Measurements from ENCODE around the gene SDCBP2. TPM values are rescaled to one million over a fixed set of nuclear protein-coding genes. Genes with fewer than 3 reads are reported as not detected.

Gene SDCBP2
- polyA plus RNA-seq, 1 donor (not counting 4 experiments of a cell fraction or from before 2014, with no cell fraction given), result 36.0 TPM

GRCh38 chr20:1371830-1372539 lies 43.0 kb upstream of the SDCBP2 start:
- Histone ChIP-seq H3K36me3 (ENCODE audit: control insufficient read depth in 2 of 2, extremely low read depth in 1 of 2, insufficient read depth in 2 of 2, low read length in 2 of 2) (peaks cover 26 to 53% of the 10 kb centered on the region in 2 experiments), H3K9me3 (ENCODE audit: control insufficient read depth, low read depth, low read length) (no peaks in the 10 kb centered on the region), H4K20me1 (ENCODE audit: control insufficient read depth, extremely low read depth, insufficient read depth, low read length) (peaks cover 14% of the 10 kb centered on the region), H3K9me1 (ENCODE audit: control insufficient read depth, extremely low read depth, insufficient read depth, low read length) (no peaks in the 10 kb centered on the region), H3K27me3 (ENCODE audit: control insufficient read depth, extremely low read depth, insufficient read depth, low read length) (no peaks in the 10 kb centered on the region), H3K4me1 (ENCODE audit: control insufficient read depth, extremely low read depth, insufficient read depth, low read length) (peaks cover 18% of the 10 kb centered on the region), H3K4me2 (ENCODE audit: control insufficient read depth, extremely low read depth, insufficient read depth, low read depth, low read length) (no peak overlapping the region), H3K27ac (ENCODE audit: control insufficient read depth, insufficient read depth, low read length) (no peak overlapping the region), H2AFZ (ENCODE audit: control insufficient read depth, low read length) (no peak overlapping the region), H3K9ac (ENCODE audit: control insufficient read depth, extremely low read depth, insufficient read depth, low read length) (no peak overlapping the region), H3K79me2 (ENCODE audit: control insufficient read depth, insufficient read depth, low read length) (peaks cover 78% of the 10 kb centered on the region), H3K4me3 (ENCODE audit: control insufficient read depth in 2 of 3, extremely low read depth in 1 of 3, insufficient read depth in 2 of 3, low read depth in 1 of 3, low read length in 3 of 3) (no peak overlapping the region)
- dilution Hi-C loops (cut with MboI; ENCODE audit: extremely low pct_ligation_motif_present, low sequenced_read_pairs), result no loop called here
- DNase-seq (ENCODE audit: low read depth, low spot score), result no peak
- TF ChIP-seq EZH2 (IDR thresholded peaks at IDR 0.05; ENCODE audit: low read length), result no peak
- TF ChIP-seq, protein P1, sequence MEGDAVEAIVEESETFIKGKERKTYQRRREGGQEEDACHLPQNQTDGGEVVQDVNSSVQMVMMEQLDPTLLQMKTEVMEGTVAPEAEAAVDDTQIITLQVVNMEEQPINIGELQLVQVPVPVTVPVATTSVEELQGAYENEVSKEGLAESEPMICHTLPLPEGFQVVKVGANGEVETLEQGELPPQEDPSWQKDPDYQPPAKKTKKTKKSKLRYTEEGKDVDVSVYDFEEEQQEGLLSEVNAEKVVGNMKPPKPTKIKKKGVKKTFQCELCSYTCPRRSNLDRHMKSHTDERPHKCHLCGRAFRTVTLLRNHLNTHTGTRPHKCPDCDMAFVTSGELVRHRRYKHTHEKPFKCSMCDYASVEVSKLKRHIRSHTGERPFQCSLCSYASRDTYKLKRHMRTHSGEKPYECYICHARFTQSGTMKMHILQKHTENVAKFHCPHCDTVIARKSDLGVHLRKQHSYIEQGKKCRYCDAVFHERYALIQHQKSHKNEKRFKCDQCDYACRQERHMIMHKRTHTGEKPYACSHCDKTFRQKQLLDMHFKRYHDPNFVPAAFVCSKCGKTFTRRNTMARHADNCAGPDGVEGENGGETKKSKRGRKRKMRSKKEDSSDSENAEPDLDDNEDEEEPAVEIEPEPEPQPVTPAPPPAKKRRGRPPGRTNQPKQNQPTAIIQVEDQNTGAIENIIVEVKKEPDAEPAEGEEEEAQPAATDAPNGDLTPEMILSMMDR (optimal IDR thresholded peaks at IDR 0.05 in 1 of 3, IDR thresholded peaks at IDR 0.05 in 1 of 3, conservative IDR thresholded peaks at IDR 0.05 in 1 of 3; ENCODE audit: extremely low read depth in 1 of 3, insufficient read depth in 2 of 3, low read length in 3 of 3), result no peak
- FAIRE-seq, result no peak

DNA sequence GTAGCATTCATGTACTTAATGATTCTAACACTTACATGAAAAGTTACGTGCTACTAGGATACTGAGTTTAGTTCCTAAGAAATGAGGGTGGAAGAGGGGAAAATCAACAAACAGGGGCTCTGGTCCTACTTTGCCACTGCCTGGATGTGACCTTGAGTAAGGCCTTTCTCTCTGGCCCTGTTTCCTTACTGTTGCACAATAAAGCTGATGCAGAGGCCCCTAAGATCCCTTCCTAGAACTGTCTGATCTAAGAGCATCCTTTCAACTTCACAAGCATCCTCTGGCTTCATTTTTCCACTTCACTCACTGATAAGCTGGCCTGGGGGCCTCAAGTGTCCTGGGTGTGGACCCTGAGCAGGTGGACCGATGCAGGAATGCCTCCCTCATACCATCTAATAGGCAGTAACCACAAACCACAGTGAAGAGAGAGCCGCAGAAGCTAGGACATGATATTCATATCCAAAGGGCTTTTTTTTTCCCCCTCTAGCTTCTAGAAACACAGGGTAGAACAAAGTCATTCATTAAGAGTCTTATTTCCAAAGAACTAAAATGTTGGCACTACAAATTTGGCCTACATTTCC lies 42.4 kb upstream of the SDCBP2 start:
- no peak for DNase-seq (ENCODE audit: low read depth, low spot score)
- TF ChIP-seq, protein P1 (optimal IDR thresholded peaks at IDR 0.05 in 1 of 3, IDR thresholded peaks at IDR 0.05 in 1 of 3, conservative IDR thresholded peaks at IDR 0.05 in 1 of 3; ENCODE audit: extremely low read depth in 1 of 3, insufficient read depth in 2 of 3, low read length in 3 of 3), result no peak
- TF ChIP-seq EZH2 (IDR thresholded peaks at IDR 0.05; ENCODE audit: low read length), result no peak
- dilution Hi-C loops (cut with MboI; ENCODE audit: extremely low pct_ligation_motif_present, low sequenced_read_pairs), result no loop called here
- Histone ChIP-seq H3K9ac (ENCODE audit: control insufficient read depth, extremely low read depth, insufficient read depth, low read length) (no peak overlapping the region), H3K4me1 (ENCODE audit: control insufficient read depth, extremely low read depth, insufficient read depth, low read length) (peaks cover 18% of the 10 kb centered on the region), H3K79me2 (ENCODE audit: control insufficient read depth, insufficient read depth, low read length) (peaks cover 72% of the 10 kb centered on the region), H2AFZ (ENCODE audit: control insufficient read depth, low read length) (no peak overlapping the region), H3K9me3 (ENCODE audit: control insufficient read depth, low read depth, low read length) (no peaks in the 10 kb centered on the region), H3K9me1 (ENCODE audit: control insufficient read depth, extremely low read depth, insufficient read depth, low read length) (no peaks in the 10 kb centered on the region), H3K4me2 (ENCODE audit: control insufficient read depth, extremely low read depth, insufficient read depth, low read depth, low read length) (no peak overlapping the region), H4K20me1 (ENCODE audit: control insufficient read depth, extremely low read depth, insufficient read depth, low read length) (peaks cover 14% of the 10 kb centered on the region), H3K36me3 (ENCODE audit: control insufficient read depth in 2 of 2, extremely low read depth in 1 of 2, insufficient read depth in 2 of 2, low read length in 2 of 2) (peaks cover 26 to 53% of the 10 kb centered on the region in 2 experiments), H3K27me3 (ENCODE audit: control insufficient read depth, extremely low read depth, insufficient read depth, low read length) (no peaks in the 10 kb centered on the region), H3K4me3 (ENCODE audit: control insufficient read depth in 2 of 3, extremely low read depth in 1 of 3, insufficient read depth in 2 of 3, low read depth in 1 of 3, low read length in 3 of 3) (no peak overlapping the region), H3K27ac (ENCODE audit: control insufficient read depth, insufficient read depth, low read length) (no peak overlapping the region)
- no peak for FAIRE-seq

Data from keratinocyte (primary cell).